ENCODE data around the gene FTCD. TPM values are rescaled to one million over a fixed set of nuclear protein-coding genes. Genes with fewer than 3 reads are reported as not detected.

Gene FTCD
- total RNA-seq, 1 donor from 2014 or later: not detected

DNA sequence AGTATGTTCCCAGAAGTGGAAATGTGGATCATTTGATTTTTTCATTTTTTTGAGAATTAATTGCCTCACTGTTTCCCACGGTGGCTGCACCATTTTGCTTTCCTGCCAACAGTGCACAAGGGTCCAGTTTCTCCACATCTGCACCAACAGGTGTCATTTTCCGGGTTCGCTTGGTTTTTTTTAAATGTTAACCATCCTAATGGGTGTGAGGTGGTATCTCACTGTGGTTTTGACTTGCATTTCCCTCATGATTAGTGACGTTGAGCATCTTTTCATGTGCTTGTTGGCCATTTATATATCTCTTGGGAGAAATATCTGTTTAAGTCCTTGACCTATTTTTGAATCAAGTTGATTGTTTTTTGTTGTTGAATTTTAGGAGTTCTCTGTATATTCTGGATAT is 54.5 kb downstream of the FTCD start:
- no peak for DNase-seq (ENCODE audit: extremely low spot score in 2 of 2)
- Histone ChIP-seq H3K4me1 (peaks cover 30% of the 10 kb centered on the region), H3K4me3 (peak overlapping the region; percentile 18 to 72), H3K27me3 (no peaks in the 10 kb centered on the region), H3K36me3 (no peaks in the 10 kb centered on the region), H3K27ac (peak overlapping the region; percentile 98), H3K9me3 (no peaks in the 10 kb centered on the region)
- intact Hi-C loops (cut with DNase I): no loop called here
- TF ChIP-seq, protein P1, sequence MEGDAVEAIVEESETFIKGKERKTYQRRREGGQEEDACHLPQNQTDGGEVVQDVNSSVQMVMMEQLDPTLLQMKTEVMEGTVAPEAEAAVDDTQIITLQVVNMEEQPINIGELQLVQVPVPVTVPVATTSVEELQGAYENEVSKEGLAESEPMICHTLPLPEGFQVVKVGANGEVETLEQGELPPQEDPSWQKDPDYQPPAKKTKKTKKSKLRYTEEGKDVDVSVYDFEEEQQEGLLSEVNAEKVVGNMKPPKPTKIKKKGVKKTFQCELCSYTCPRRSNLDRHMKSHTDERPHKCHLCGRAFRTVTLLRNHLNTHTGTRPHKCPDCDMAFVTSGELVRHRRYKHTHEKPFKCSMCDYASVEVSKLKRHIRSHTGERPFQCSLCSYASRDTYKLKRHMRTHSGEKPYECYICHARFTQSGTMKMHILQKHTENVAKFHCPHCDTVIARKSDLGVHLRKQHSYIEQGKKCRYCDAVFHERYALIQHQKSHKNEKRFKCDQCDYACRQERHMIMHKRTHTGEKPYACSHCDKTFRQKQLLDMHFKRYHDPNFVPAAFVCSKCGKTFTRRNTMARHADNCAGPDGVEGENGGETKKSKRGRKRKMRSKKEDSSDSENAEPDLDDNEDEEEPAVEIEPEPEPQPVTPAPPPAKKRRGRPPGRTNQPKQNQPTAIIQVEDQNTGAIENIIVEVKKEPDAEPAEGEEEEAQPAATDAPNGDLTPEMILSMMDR (IDR thresholded peaks at IDR 0.05): no peak
- TF ChIP-seq POLR2A (IDR thresholded peaks at IDR 0.05) (no peak), POLR2AphosphoS5 (IDR thresholded peaks at IDR 0.05; ENCODE audit: insufficient read depth in 1 of 2, low read depth in 1 of 2) (no peak)

DNA sequence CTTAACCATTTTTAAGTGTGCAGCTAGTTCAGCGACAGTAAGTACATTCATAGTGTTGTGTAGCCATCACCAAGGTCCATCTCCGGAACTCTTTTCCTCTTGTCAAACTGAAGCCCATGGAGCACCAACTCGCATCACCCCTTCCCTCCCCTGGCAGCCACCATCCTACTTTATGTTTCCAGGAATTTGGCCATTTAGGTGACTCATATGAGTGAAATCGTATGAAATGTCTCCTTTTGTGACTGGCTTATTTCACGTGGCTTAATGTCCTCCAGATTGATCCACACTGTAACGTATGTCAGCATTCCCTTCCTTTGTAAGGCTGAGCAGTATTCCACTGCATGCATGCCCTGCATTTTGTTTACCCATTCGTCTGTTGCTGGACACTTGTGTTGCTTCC is 55.0 kb downstream of the FTCD start:
- no peaks in the 10 kb centered on the region for H3K27me3 ChIP-seq
- no peaks in the 10 kb centered on the region for H3K9me3 ChIP-seq

DNA sequence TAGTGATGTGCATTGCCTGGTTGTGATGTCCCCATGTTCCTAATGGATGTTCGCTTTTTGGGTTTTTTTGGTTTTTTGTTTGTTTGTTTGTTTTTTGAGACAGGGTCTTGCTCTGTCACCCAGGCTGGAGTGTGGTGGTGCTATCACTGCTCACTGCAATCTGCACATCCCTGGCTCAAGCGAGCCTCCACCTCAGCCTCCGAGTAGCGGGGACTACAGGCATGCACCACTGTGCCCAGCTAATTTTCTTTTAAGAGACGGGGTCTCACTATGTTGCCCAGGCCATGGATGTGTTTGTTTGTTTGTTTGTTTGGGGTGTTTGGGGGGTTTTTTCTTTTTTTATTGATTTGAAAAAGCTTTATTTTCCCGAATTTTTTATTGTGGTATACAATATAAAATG is 55.4 kb downstream of the FTCD start:
- Histone ChIP-seq H3K4me1 (peaks cover 36% of the 10 kb centered on the region), H3K27ac (peak overlapping the region; percentile 98), H3K9me3 (no peaks in the 10 kb centered on the region), H3K27me3 (no peaks in the 10 kb centered on the region), H3K36me3 (no peaks in the 10 kb centered on the region), H3K4me3 (peak overlapping the region; percentile 24 to 72)
- TF ChIP-seq POLR2AphosphoS5 (IDR thresholded peaks at IDR 0.05; ENCODE audit: insufficient read depth in 1 of 2, low read depth in 1 of 2) (no peak), POLR2A (IDR thresholded peaks at IDR 0.05) (no peak)
- TF ChIP-seq, protein P1 (IDR thresholded peaks at IDR 0.05): no peak
- intact Hi-C loops (cut with DNase I): no loop called here
- DNase-seq (ENCODE audit: extremely low spot score in 2 of 2): peak in 1 of 2 donors; percentile 74

More for the DNA sequence above, 55.0 kb downstream of the FTCD start:
- peak overlapping the region; percentile 98 for H3K27ac ChIP-seq
- intact Hi-C loops (cut with DNase I): no loop called here
- no peaks in the 10 kb centered on the region for H3K36me3 ChIP-seq
- peaks cover 34% of the 10 kb centered on the region for H3K4me1 ChIP-seq
- TF ChIP-seq POLR2AphosphoS5 (IDR thresholded peaks at IDR 0.05; ENCODE audit: insufficient read depth in 1 of 2, low read depth in 1 of 2): no peak
- no peak for TF ChIP-seq POLR2A (IDR thresholded peaks at IDR 0.05)
- TF ChIP-seq, protein P1 (IDR thresholded peaks at IDR 0.05): no peak
- peak overlapping the region; percentile 18 to 72 for H3K4me3 ChIP-seq
- peak; percentile 61 to 76 for DNase-seq (ENCODE audit: extremely low spot score in 2 of 2)

DNA sequence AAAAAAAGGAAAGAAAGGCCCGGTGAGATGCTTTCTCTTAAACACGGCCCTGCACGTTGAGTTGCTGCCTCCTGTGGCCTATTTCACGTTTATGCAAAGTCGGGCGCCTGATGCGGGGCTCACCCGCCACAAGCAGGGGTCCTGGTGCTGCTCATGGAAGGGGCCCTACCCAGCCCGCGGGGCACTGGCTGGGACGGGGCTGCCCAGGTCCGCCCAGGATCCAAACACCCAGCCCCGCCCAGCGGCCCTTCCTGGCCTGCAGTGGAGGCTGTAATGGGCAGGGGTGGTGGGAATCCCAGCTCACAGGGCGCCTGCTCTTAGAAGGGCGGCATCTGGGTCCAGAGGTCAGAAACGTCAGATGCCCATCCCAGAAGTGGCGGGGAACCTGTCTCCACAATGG is 55.9 kb downstream of the FTCD start:
- Histone ChIP-seq H3K4me1 (peaks cover 36% of the 10 kb centered on the region), H3K27ac (peak overlapping the region; percentile 98), H3K36me3 (no peaks in the 10 kb centered on the region), H3K27me3 (no peaks in the 10 kb centered on the region), H3K9me3 (no peaks in the 10 kb centered on the region), H3K4me3 (peak overlapping the region; percentile 72 to 80)
- DNase-seq (ENCODE audit: extremely low spot score in 2 of 2): peak in 1 of 2 donors; percentile 85
- TF ChIP-seq, protein P1 (IDR thresholded peaks at IDR 0.05): no peak
- TF ChIP-seq POLR2AphosphoS5 (IDR thresholded peaks at IDR 0.05; ENCODE audit: insufficient read depth in 1 of 2, low read depth in 1 of 2): peak in 1 of 2 donors; percentile 67
- intact Hi-C loops (cut with DNase I): loop anchor here (5.0 kb wide), 1 partner anchor 42 kb away; no protein-coding TSS in a partner anchor

DNA sequence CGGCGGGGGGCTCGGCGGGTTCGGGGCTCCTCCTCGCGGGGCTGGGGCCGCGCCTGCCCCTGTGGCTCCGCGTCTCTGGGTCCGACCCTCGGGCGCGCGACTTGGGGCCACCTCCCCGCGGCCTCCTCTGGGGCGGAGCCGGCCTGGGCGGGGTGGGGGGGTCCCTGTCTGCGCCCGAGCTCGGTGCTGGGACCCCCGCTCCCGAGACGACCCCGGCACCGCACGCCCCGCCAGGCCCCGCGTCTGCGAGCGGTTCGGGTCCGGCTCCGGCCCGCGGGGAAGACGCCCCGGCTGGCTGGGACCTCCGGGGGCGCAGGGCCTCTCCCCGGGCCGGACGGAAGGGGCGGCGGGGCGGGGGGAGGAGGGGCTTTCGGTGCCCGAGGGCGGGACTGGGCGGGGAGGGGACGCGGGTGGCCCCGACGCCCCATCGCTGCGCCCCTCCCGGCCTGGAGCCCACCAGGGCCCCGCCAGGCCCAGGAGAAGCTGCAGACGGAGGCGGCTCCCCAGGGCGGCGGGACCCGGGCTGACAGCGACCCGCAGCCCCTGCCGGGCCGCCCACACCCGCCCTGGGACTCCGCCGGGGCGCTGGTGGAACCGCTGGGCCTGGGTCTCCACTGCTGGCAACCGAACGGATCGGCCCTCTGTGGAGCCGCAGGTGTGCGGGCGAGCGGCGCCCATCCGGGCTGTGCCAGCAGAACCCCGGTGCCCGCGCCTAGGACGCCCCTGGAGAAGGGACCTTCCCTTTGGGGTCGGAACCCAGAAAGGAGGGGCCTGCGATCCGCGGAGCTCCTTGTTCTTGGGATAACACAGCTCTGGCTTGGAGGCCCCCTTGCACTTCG is 56.9 kb downstream of the FTCD start:
- no peaks in the 10 kb centered on the region for H3K27me3 ChIP-seq
- no peaks in the 10 kb centered on the region for H3K9me3 ChIP-seq
- DNase-seq (ENCODE audit: extremely low spot score in 2 of 2): peak; percentile 81 to 88
- H3K4me1 ChIP-seq: peaks cover 37% of the 10 kb centered on the region
- H3K36me3 ChIP-seq: no peaks in the 10 kb centered on the region
- TF ChIP-seq, protein P1 (IDR thresholded peaks at IDR 0.05): no peak
- TF ChIP-seq POLR2A (IDR thresholded peaks at IDR 0.05): no peak
- TF ChIP-seq POLR2AphosphoS5 (IDR thresholded peaks at IDR 0.05; ENCODE audit: insufficient read depth in 1 of 2, low read depth in 1 of 2): no peak
- peak overlapping the region; percentile 98 for H3K27ac ChIP-seq
- peak overlapping the region; percentile 72 to 80 for H3K4me3 ChIP-seq
- intact Hi-C loops (cut with DNase I): loop anchor here (1.0 to 5.0 kb wide), 2 partner anchors 41 to 124 kb away; no protein-coding TSS in a partner anchor

Measured in vagina (tissue), 2 donors.